Ureter (tissue), 1 donor: ENCODE data around the gene SPOCK3. TPM values are rescaled to one million over a fixed set of nuclear protein-coding genes. Genes with fewer than 3 reads are reported as not detected.
"Not testable (repeated sequence)": the region's sequence is repeated elsewhere in the genome, so short reads cannot be mapped to it uniquely, and the experiment has no call there.

ENCODE experiments used
- DNase-seq: peaks from one replicate; pipeline ENCODE4 v3.0.0-alpha.2; 2020; ENCODE audit warnings: low spot score
- total RNA-seq: library from RNA; stranded (reverse); gene quantifications from one replicate; pipeline ENCODE4 v1.2.4, GENCODE V29; 2023
- donor health status: DM: yes; HTN: yes; CAD: no.

Gene SPOCK3
- total RNA-seq, 1 donor from 2014 or later, result 5.1 TPM

DNA sequence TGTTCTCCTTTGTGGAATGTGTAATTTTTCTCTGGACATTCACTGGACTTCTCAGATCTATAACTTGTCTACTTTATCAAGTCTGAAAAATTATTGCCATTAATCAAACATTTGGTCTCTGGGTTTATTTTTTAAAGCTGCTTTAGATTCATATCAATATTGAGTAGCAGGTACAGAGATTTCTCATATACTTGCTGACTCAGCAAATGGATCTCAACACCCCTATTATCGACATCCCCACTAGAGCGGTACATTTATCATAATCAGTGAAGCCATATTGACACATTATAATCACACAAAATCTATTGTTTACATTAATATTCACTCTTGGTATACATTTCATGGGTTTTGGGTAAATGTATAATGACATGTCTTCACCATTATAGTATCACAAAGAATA, 268.7 kb downstream of the SPOCK3 start:
- DNase-seq, result no peak

GRCh38 chr4:166957451-166957850, 276.8 kb downstream of the SPOCK3 start:
- DNase-seq, result no peak

DNA sequence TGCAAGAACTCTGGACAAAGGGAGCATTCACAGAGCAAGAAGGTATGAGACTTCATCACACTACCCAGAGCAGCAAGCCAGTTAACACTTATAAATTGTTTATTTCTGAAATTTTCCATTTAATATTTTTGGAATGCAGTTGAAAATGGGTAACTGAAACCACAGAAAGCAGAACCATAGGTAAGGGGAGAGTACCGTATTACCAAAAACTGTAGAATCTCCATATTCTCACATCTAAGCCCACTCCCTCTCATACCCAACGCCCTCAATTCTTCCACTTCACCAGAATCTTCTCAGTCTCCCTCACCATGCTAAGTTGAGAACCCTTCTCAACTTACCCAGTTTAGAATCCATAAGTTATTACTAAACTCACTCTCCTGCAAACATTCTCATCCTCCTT, 277.8 kb downstream of the SPOCK3 start:
- DNase-seq, result no peak

- DNase-seq, result no peak
Observed at GRCh38 chr4:166941629-166942028, 292.7 kb downstream of the SPOCK3 start.

GRCh38 chr4:166930464-166930863, 303.8 kb downstream of the SPOCK3 start:
- no peak for DNase-seq

- no peak for DNase-seq
Observed at GRCh38 chr4:166924424-166924823, 309.9 kb downstream of the SPOCK3 start.

DNA sequence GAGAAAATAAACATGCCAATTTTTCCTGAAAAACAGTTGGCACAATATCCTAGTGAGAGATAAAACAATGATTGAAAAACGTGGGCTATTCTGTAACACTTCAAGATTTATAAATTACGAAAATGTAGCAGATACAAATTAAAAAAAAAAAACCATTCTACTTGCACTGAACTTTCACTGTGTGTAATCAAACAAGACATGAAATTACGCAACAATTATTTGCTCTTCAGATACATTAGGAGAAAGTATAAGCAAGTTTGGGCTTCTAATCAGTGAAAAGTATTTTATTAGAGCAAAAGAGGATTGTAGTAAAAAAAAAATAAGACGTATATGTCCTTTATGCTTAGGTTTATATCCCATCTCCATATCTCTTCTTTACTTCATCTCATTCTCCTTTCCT, 320.4 kb downstream of the SPOCK3 start:
- DNase-seq, result no peak

GRCh38 chr4:166903408-166903807, 330.9 kb downstream of the SPOCK3 start:
- DNase-seq, result no peak

GRCh38 chr4:166902941-166903340, 331.4 kb downstream of the SPOCK3 start:
- no peak for DNase-seq

DNA sequence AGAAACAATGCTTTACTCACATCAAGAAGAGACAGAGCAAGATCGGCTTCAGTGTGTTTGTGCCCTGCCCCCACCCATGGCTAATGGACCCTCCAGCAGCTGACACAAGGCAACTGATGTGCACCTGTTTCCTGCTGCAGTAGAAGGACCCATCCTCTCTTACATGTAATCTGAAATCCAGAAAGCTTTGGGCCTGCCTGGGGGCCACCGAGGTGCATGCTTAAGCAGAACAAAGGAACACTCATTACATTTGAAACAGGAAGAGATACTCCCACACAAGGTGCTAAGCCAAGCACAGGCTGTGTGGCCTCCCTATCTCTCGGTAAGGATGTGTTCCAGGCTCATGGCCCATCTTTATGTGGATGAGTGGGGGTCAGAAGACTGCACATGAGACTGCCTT, 338.0 kb downstream of the SPOCK3 start:
- DNase-seq, result no peak

- no peak for DNase-seq
Observed at GRCh38 chr4:166895771-166896170, 338.5 kb downstream of the SPOCK3 start.

DNA sequence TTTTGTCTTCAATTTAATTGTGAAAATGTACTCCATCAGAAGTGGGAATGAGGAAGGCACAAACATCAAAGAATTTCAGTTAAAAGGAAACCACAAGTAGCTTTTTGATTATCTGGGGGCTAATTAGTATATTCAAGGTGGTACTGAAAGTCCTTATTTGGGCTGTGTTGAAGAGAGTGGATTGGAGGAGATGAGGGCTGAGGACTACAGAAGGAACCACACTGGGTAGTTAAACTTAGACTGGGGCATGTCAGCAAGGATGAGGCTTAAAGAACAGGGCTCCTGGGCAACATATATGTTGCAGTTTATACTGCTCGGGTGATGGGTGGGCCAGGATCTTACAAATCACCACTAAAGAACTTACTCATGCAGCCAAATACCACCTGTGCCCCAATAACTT, 346.8 kb downstream of the SPOCK3 start:
- no peak for DNase-seq

DNA sequence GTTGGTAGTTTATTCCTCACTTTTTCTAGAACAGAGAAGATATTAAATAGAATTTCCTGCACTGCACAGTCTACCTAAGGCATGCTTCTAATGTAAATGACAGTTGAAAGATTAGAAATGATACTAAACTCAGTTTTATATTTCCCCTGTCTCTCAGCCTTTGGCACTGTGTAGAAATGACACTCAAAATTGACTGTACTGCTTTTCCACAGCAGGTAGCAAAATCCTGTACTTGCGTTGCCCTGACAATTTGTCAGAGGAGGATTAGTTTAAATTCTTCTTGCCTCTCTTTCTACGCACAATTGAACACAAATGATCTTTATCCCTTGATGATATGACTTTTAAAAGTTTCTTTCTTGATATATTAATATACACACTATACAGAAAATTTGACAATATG, 347.6 kb downstream of the SPOCK3 start:
- no peak for DNase-seq

DNA sequence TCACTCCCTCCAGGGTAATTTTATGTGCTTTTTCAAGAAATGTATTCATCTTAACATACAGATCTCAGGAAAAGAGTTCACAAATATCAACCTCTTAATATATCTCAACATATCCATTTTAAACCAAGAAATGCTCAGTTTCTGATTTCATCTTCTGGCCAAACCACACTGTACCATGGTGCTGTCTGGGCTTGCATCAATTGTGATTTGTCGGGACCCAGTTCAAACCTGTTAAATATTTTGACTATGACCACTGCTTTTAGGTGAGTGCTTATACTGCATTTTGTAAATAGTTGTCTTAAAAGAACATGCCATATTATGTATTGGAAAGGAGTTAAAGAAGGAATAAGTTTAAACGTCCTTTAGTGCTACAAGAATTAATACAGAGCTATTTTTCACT, 352.1 kb downstream of the SPOCK3 start:
- DNase-seq, result no peak

GRCh38 chr4:166875821-166876220, 358.5 kb downstream of the SPOCK3 start:
- no peak for DNase-seq

DNA sequence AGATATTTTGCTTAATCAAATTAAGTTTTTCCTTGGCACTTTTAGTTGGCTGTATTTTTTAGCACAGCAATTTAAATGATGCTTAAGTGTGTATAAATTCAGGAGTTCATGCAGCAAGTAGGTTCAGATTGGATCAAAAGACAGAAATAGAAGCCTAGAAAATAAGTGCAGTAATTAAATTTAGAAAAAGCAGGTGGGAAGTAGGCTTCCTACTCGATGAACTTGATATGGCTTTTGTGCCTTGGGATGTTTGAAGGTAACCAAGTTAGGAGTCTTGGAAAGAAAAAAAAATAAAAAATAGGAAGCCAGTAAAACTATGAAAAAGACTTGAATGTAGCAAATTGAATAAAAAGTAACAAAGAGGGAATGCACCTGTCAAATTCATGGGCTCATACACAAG, 372.3 kb downstream of the SPOCK3 start:
- no peak for DNase-seq

GRCh38 chr4:166850398-166850797, 383.9 kb downstream of the SPOCK3 start:
- DNase-seq, result not testable (repeated sequence)

DNA sequence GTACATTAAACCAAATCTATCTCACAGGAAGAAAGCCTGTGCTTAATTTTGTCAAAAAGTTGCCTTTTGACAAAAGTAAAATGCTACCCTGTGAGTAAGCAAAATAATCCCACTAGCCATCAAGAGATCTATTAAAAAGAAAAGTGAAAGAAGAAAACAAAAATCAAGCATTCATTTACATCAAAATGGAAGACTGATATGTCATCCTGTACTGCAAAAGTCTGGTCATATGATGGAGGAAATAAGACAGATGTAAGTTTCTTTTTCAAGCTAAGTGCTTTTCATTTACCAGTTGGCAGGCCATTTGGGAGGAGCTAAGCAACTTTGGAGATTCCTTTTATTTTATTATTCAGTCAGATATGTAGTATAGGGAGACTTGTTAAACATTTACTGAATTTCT, 387.4 kb downstream of the SPOCK3 start:
- no peak for DNase-seq

DNA sequence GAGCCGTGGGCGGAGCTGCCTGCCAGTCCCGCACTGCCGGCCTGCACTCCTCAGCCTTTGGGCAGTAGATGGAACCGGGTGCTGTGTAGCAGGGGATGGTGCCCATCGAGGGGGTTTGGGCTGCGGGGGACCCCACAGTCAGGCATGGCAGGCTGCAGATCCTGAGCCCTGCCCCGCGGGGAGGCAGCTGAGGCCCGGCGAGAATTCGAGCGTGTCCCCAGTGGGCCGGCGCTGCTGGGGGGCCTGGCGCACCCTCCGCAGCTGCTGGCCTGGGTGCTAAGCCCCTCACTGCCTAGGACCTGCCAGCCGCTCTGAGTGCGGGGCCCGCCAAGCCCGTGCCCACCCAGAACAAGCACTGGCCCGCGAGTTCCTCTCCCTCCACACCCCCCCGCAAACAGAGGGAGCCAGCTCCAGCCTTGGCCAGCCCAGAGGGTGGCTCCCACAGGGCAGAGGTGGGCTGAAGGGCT, 391.5 kb downstream of the SPOCK3 start:
- no peak for DNase-seq

- DNase-seq, result no peak
Observed at GRCh38 chr4:166839615-166840251, 394.6 kb downstream of the SPOCK3 start.

- no peak for DNase-seq
Observed at GRCh38 chr4:166838975-166839614, 395.2 kb downstream of the SPOCK3 start.

- no peak for DNase-seq
Observed at GRCh38 chr4:166836865-166837264, 397.4 kb downstream of the SPOCK3 start.

DNA sequence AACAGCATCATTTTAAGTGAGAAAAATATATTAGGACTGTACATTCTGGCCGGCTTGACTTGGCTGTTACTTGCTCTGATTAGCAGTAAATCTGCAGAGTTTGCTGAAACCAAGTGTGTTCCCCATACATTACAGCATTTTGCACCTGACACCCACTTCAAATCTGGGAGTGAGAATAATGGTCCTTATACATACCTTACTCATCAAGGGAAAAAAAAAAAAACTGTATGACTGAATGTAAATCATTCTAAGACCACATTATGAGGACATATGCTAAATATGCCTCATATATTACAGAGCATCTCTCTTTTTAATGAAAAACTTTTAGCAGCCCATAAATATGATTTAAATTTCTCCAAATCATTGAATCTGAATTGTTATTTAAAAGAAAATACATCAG, 406.7 kb downstream of the SPOCK3 start:
- no peak for DNase-seq

DNA sequence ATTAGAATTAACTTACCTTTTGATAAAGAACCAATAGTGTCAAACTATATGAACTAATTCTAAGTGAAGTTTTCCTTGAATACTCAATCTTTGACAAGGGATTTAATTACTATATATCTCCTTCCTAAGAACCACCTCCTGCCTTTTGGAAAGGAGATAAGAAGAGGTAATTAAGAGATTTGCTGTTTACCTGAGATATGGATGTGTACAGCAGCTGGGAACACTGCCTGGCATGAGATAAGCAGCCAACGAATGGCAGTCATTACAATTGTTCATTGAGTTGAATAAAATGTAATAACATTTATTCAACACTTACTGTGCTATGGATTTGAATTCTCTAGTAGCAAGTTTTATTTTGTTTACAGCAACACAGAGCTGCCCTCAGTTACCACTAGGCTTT, 407.1 kb downstream of the SPOCK3 start:
- DNase-seq, result no peak
